ENCODE data around the gene SEC14L5.
"Not testable (repeated sequence)": the region's sequence is repeated elsewhere in the genome, so short reads cannot be mapped to it uniquely, and the experiment has no call there.

SEC14L5 gene

DNA sequence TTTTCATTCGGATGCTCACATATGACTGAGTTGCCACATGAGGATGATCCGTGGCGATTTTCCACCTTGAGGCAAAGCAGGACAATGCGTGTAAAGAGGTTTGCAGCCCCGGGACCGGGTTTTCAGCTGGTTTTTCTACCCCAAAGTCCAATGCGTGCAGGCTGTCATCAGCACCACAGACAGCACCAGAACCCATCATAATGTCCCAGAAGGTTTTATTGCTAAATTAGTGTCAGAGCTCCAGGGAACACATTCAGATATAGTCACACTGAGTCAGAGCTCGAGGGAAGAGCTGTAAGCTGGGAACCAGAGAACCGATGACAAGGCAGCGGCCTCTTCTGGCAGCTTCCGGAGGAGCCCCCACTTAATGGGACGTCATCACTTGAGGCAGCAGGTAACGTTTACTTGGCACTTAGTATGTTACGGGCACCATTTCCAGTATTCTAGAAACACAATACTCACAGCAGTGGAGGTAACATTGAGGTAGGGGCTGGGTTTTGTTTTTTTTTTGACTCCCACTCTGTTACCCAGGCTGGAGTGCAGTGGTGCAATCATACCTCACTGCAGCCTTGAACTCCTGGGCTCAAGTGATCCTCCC is 84.5 kb downstream of the SEC14L5 start:
- DNase-seq: no peak

DNA sequence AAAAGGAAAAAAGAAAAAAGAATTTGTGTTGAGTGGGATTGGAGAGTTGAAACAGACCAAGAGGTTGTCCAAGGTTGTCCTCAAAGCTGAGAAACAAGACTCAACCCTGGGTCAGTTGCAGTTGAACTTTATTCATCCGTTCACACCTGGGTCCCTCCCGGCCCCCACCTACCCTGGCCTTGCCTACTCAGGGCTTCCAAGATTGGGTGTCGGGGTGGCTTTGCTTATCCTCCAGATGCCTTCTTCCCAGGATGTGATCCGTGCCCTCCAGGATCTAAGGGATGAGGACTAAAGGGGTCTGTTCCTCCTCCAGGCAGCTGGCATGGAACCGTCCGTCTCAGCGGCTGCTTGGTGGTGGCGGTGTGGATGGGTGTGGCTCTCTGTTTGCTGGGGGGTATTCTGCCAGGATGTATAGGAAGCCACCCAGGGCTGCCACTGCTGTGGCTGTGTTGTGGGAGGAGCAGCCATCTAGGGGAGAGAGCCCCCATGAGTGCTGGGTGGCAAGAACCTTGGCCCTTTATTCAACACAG is 85.9 kb downstream of the SEC14L5 start:
- no peak for DNase-seq

- not testable (repeated sequence) for DNase-seq
These were observed 86.5 kb downstream of the SEC14L5 start for GRCh38 chr16:5044581-5044980.

DNA sequence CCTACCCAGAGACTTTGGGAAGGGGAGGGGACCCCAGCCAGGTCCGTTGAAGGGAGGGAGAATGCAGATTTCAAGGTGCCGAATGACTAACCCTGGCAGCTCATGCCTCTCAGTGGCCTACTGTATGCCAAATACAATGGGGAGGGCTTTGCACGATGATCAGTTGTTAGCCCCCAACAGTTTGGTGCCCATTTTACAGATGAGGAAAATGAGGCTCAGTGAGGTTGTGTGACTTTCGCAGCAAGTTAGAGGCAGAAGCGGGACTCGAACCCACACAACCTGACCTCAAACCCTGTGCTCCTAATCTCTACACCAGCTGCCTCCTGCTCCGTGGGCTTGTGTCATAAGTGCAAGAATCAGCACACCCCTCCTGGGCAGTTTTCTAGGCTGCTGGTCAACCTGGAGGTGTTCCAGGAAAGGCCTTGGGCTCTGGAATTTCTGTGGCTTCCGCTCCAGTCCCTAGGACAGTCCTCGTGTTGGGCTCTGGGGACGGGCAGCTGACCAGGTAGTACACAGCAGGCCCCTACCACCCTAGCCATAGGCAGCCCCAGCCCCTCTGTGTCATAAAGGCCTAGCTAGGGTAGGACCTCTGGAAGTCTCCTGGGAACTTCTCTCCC is 87.5 kb downstream of the SEC14L5 start:
- DNase-seq: no peak

- no peak for DNase-seq
These were observed 88.8 kb downstream of the SEC14L5 start for GRCh38 chr16:5046914-5047313.

DNA sequence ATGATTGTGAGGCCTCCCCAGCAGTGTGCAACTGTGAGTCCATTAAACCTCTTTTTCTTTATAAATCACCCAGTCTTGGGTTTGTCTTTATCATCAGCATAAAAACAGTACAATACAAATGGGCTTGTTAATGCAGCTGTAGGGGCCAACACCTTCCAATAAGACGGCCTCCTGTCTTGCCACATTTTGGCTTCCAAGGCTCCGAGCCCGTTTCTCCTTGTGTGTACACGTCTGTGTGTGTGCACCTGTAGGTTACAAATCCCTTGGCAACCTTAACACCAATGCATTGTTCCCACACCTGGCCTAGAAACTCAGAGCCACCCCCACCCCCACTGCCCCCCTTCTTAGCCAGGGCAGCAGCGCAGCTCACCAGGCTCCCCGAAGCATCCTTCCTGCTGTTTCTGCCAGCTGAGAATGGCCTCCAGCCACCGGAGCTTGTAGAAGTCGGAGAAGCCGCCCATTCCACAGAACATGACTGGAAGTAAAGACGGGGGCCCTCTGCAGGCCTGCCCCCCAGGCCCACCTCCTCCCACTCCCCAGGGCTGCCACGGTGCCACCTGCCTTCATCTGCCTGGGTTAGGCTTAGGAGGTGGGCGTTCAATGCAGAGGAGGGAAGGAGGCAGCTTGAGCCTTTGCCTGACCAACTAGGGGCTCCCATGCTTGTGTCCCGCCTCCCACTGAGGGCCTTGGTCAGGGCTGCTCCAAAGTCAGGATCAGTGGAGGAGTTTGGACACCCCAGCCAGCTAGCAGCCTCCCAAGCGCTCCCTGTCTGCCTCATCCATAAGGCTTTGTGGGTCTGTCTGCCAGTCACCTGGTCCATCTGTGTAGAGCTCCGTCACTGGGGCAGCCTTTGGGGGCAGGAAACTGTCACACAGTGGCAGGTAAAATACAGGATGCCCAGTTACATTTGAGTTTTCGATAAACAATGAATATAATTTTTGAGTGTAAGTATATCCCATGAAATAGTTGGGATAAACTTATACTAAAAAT is 97.0 kb downstream of the SEC14L5 start:
- DNase-seq: no peak

DNA sequence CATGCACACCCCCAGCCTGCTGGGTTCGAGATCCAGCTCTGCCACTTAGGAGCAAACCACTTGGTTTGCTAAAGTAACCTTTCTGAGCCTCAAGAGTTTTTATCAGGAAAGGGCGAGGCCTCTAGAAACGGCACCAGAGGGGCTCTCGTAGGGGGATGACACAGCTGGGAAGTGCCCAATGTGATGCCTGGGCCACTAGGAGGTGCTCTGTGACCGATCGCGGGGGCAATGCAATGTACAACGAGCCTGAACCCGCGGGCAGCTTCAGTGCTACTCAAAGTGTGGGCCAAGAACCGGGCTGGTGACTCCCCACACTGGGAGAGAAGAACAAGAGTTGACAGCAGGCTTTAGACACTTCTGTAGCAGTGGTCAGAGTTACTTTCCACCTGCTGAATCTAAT is 98.2 kb downstream of the SEC14L5 start:
- DNase-seq: peak; percentile 66

- DNase-seq: no peak
These were observed 100.3 kb downstream of the SEC14L5 start for GRCh38 chr16:5058476-5058875.

DNA sequence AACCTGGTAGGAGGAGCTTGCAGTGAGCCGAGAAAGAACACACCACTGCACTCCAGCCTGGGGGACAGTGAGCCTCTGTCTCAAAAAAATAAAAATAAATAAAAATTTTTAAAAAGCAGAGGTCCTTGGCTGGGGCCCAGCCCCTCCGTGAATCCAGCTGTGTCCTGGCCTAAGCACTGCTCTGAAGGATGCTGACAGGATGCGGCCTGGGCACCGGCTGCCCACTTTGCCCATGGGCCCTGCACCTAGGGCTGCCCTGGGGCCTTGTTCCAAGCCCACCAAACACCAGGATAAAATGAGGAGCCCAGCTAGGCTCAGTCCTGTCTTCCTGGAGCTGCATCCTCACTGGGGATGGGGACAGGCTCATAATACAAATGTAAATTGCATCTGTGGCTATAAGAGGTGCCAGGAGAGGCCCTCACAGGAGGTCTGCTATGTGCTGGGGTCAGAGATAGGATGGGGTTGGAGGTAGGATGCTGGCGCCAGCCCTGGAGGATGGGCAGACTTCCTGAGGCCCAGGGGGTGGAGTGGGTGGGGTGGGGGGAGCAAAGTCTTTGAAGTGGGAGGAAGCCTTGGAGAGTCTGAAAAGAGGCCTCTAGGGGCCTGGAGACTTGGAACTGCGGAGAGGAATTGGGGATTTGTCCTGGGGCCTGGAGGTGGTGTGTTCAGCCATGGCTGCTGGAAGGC is 101.4 kb downstream of the SEC14L5 start:
- no peak for DNase-seq

DNA sequence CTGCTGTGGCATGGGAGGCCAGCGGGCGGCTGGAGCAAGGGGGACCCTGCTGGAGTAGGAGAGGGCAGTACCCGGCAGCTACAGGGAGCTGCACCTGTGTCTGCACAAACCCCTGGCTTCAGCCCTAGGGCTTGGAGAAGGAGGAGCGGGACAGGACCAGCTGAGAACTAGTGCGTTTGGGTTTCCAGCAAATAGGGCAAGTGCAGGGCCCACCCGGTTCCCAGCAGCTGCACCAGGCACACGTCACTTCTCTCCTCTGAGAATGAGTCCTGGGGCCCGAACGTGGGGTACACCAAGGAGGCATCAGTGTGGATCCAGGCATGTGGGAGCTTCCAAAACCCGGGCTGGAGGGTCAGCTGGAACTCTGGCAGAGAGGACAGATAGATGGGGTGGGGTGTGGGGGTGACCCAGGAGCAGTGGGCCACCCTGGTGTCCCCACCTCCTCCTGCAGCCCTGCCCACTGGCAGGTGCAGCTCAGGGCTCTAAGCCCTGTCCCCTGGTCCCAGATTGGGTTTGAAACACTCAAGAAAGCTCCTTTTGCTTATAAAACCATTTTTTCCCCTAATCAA is 102.0 kb downstream of the SEC14L5 start:
- DNase-seq: no peak

DNA sequence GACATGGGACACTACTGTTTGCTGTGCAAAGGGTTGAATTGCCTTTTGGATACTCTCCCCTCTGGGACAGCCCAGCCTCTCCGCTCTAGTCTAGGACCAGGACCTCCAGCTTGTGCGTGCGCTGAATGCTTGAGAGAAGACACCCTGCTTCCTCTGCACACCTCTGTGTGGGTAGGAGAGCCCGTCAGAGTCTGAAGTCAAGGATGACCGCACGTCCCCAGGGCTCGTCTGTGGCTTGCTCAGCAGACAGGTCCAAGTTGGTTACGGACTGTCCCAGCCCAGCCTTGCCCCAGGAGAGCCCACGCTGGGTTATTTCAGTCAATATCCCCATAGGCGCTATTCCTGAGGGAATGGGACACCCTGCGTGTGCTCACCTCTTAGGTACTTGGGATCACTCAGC is 103.9 kb downstream of the SEC14L5 start:
- DNase-seq: no peak

- DNase-seq: no peak
These were observed 104.9 kb downstream of the SEC14L5 start for GRCh38 chr16:5062790-5063765.

GRCh38 chr16:5064915-5065314 is 106.8 kb downstream of the SEC14L5 start:
- no peak for DNase-seq

DNA sequence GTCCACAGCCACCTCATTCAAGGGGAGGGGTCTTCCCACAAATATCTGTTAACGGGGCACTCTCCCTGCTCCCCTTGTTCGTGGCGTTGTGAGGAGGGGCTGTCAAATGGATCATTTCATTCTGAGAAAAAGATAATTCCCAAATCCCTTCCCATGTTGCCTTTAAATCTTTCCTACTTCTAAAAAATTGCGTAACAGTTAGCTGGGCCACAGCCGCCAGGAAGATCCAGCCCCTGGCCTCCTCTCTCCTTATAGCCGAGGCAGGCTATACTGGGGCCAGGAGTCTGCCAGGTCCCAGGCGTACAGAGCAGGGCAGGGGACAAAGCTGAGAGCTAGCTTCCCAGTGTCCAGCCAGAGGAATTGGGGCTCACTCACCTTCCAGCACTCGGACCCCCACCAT is 107.2 kb downstream of the SEC14L5 start:
- no peak for DNase-seq

GRCh38 chr16:5065813-5066212 is 107.7 kb downstream of the SEC14L5 start, which contains the start of gene C16orf89:
Gene C16orf89, minus strand, starts transcription at chr16:5065956. Its CDS starts 48 bp downstream, at chr16:5065908.
- DNase-seq: no peak

DNA sequence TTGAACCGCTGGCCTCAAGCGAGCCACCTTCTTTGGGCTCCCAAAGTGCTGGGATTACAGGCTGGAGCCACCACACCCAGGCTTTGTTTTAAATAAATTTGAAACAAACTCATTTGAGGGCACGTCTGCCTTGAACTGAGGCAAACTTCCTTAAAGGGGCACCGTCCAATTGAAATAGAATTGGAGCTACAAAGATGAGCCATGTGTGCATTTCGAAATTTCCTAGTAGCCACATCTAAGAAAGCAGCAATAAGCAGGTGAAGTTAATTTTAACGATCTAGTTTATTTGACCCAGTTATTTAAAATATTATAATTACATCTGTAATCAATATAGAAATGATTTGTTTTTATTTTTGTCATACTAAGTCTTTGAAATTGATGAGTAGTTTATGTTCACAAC is 108.4 kb downstream of the SEC14L5 start:
- DNase-seq: no peak

All from stimulated activated CD4-positive, alpha-beta T cell treated with anti-CD3 and anti-CD28 coated beads, Interleukin-15, amount 100 ng/mL, for 24 hours (primary cell).